MG63 (cell line): ENCODE results near the gene CFAP45. TPM values are rescaled to one million over a fixed set of nuclear protein-coding genes. Genes with fewer than 3 reads are reported as not detected.

Experiments used
- DNase-seq: peaks from one replicate; pipeline ENCODE4 v3.0.0-alpha.2; 2020
- H3K27me3 ChIP-seq: fragments of 250-450 bp; sonication (Bioruptor Pico); 2 replicates; pipeline ENCODE4 v1.5.1; 2020; ENCODE audit warnings: mild to moderate bottlenecking, moderate library complexity
- H3K36me3 ChIP-seq: fragments of 250-450 bp; sonication (Bioruptor Pico); 2 replicates; pipeline ENCODE4 v1.5.1; 2020; ENCODE audit warnings: mild to moderate bottlenecking, moderate library complexity
- H3K4me3 ChIP-seq: fragments of 250-450 bp; sonication (Bioruptor Pico); 2 replicates; pipeline ENCODE4 v1.5.1; 2020; ENCODE audit warnings: mild to moderate bottlenecking, moderate library complexity
- H3K9me3 ChIP-seq: fragments of 250-450 bp; sonication (Bioruptor Pico); 2 replicates; pipeline ENCODE4 v1.5.1; 2020; ENCODE audit warnings: mild to moderate bottlenecking, moderate library complexity
- total RNA-seq: library from RNA; depleted of rRNA; stranded (reverse); fragments of >200 nt; shearing (Covaris generic); gene quantifications from 2 replicates; pipeline ENCODE4 v1.2.3, GENCODE V29; 2014; ENCODE audit warnings: low replicate concordance; rRNA removed

Gene CFAP45, protein sequence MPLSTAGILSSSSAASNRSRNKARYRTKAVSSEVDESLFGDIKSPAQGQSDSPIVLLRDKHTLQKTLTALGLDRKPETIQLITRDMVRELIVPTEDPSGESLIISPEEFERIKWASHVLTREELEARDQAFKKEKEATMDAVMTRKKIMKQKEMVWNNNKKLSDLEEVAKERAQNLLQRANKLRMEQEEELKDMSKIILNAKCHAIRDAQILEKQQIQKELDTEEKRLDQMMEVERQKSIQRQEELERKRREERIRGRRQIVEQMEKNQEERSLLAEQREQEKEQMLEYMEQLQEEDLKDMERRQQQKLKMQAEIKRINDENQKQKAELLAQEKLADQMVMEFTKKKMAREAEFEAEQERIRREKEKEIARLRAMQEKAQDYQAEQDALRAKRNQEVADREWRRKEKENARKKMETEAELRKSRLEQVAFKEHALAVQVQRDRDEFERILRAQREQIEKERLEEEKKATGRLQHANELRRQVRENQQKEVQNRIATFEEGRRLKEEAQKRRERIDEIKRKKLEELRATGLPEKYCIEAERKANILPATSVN
- 0.10 and 0.39 TPM in 2 replicates for total RNA-seq

DNA sequence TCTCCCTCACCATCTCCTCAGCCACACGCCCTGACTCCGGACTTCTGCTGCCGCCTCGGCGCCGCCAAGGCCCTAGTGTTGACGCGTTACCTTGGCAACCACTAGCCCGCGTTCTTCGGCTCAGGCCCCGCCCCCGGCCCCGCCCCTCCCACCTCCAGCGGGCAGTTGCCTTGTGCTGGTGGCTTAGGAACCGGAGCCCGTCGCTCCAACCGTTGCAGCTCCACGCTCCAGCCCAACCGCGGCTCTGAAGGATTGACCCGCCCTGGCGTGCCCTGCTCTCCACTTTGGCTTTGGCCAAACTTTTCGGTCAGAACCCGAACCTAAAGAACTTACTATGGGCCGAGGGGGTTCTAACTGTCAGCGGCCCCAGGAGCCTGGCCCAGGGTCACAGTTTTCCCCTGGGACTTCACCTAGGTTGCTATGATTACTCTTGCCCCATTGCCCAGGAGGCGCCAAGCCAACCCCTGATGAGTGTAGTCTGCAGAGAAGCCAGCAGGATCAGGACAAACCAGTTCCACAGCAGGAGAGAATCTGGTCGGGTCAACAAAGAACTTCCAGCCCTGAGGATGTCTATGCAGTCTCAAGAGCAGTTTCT lies at the start of gene CFAP45:
Gene CFAP45 (minus strand): TSS at position 80 of the 595 bp plus-strand sequence. CDS start 67 bp downstream, at position 13.
- Histone ChIP-seq H3K27me3 (no peaks in the 10 kb centered on the region), H3K4me3 (no peak within 1 kb of the TSS), H3K36me3 (no peaks in the 10 kb centered on the region), H3K9me3 (peaks cover 6% of the 10 kb centered on the region)
- no peak for DNase-seq

- Histone ChIP-seq H3K27me3 (0 out of 2 replicates have a peak, but pooled peaks cover 7% of the 10 kb centered on the region), H3K9me3 (no peaks in the 10 kb centered on the region), H3K4me3 (no peak overlapping the region), H3K36me3 (no peaks in the 10 kb centered on the region)
- DNase-seq, result no peak
These were observed 49.2 kb upstream of the CFAP45 start for GRCh38 chr1:159949123-159949522.

- no peak for DNase-seq
- Histone ChIP-seq H3K36me3 (no peaks in the 10 kb centered on the region), H3K27me3 (0 out of 2 replicates have a peak, but pooled peaks cover 7% of the 10 kb centered on the region), H3K9me3 (no peaks in the 10 kb centered on the region), H3K4me3 (no peak overlapping the region)
These were observed 48.0 kb upstream of the CFAP45 start for GRCh38 chr1:159947942-159948341.

DNA sequence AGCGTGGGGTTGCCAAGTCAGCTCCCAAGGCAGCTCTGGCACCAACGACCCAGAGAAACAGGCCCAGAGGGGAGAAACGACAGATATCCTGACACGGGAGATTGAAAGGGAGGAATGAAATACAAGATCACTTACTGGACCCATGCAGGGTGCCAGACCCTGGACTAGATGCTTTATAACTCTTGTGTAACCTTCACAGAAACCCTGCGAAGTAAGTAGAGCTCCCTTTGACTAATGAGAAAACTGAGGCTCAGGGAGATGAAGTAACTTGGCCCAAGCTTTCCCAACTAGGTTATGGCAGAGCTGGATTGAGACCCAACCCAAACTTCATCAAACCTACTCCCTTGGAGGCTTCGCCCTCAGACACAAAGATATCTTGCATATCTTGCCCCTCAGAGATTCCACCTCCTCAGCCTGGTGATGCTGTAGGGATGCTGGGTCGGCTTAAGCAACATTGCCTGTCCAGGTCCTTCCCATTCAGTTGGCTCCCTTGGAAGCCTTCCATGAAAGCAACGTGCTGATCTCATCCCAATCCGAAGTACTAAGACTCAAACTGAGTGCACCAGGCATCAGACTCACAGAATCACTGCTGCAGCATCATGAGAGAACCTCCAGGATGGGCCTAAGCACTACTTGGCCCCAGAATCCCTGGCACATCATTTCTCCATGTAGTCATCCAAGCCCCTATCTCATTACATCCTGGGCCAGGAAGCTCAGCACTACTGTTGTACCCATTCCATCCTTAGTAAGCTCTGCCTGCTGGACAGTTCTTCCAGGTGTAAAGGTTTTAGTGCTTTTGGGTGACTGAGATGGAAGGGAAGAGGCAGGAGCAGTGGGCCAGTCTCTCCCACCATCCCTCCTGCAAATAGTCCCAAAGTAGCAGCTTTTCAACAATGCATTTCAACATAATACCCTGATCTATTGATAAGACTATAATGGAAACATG lies 46.5 kb upstream of the CFAP45 start:
- no peak for DNase-seq
- H3K9me3 ChIP-seq, result no peaks in the 10 kb centered on the region
- no peak overlapping the region for H3K4me3 ChIP-seq
- H3K27me3 ChIP-seq, result 0 out of 2 replicates have a peak, but pooled peaks cover 7% of the 10 kb centered on the region
- H3K36me3 ChIP-seq, result no peaks in the 10 kb centered on the region

DNA sequence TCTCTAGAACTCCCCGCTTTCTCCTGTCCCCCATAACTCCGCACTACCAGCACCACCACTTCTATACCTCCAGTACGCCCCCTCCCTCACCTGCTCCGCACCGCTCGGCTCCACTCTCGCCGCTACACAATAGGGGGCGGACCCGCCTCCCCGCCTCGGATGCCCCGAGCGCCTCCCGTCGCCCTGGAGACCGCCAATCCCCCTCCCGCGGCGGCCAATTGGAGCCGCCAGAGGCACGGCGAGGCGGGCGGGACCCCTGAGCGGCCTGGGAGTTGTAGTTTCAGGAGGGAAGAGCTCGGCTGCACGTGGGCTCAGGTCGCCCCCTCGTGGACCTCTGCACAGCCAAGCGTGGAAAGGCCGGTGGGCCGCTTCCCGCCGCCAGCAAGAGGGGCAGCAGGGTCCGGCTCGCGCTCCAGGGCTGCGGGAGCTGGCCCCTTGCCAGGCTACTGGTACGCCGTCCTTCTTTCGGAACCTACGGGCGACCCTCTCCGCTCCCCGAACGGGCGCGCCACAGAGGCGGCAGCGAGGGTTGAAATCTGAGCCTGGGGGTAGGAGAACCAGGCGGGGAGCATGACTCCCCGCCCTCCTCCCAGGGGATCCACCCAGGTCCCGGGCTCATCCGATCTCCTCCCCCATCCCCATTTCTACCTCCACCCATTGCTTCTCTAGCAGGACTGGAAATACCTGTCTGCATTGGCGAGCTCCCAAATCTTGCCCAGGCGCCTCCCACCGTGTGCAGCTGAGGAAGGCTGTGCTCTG lies 45.7 kb upstream of the CFAP45 start, which contains the start of gene IGSF9:
Gene IGSF9 (minus strand): TSS at position 131 of the 759 bp plus-strand sequence. CDS start 2,159 bp downstream, outside the sequence.
- no peaks in the 10 kb centered on the region for H3K36me3 ChIP-seq
- 0 out of 2 replicates have a peak, but pooled peaks cover 7% of the 10 kb centered on the region for H3K27me3 ChIP-seq
- no peak for DNase-seq
- H3K4me3 ChIP-seq, result no peak within 1 kb of the TSS
- no peaks in the 10 kb centered on the region for H3K9me3 ChIP-seq

DNA sequence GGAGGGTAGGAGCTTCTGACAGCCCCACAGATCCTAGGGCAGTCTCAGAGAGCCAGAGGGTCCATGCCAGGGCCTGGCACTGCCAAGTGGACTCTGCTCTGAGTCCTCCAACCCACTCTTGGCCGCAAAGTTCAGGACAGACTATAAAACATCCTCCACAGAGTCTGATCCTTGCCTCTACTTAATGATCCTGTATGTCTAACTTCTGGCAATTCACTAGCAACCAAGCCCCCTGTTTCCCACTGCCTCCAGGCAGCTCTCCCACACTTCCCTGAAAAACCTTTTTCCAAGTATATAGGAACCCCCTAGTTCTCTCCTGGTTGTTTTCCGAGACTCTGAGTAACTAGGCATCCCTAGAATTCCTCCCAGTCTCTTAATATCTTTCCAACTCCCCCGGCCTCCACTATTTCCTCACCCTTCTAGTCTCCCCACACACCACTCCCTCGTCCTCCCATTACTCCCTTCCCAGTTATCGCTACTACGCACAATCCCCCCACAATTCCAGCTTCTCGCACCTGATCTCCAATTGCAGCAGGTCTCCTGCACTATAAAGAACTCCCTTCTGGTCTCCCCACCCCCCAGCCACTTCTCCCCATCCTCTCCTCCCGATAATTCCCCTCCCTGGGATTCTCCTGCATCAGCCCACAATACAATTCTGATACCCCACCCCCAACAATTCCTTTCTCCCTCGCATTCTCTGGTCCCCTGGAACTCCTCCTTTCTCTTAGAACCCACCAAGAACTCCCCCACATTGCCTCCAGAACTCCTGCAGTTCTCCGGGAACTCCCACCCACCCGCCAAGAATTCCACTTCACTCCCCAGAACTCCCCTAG lies 44.9 kb upstream of the CFAP45 start:
- Histone ChIP-seq H3K27me3 (0 out of 2 replicates have a peak, but pooled peaks cover 7% of the 10 kb centered on the region), H3K9me3 (no peaks in the 10 kb centered on the region), H3K4me3 (no peak overlapping the region), H3K36me3 (no peaks in the 10 kb centered on the region)
- no peak for DNase-seq

DNA sequence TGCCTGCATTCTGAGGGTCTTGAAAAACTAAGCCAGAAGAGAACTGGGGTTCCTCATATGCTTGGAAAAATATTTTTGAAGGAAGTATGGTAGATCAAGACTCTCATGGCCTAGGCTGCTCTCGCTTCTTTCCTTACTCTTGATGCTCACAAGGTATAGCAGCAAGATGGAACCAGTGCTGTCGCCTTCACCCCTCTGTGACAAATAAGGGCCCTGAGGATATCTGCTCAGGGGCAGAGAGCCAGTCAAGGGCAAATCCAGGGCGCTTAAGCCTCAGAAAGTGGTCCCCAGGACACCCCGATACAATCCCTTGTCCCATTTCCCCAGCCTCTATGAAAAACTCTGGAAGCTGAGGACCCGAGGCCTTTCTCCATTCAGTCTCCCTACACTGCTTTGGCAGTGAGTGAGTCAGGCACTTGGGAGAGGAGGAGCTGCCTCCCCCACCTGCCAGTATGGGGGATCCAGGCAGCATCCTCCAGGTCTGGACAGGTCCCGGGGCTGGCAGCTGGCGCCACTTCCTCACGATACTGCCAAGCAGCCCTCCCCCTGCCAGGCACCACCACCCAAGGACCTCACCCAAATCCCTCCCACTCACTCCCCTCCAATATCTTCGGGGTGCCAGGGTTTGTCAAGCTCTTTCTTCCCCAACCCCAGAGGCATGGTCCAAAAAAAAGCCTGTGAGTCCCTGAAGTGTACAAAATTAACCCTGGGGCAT lies 44.1 kb upstream of the CFAP45 start:
- no peak overlapping the region for H3K4me3 ChIP-seq
- H3K36me3 ChIP-seq, result no peaks in the 10 kb centered on the region
- no peak for DNase-seq
- H3K27me3 ChIP-seq, result 0 out of 2 replicates have a peak, but pooled peaks cover 7% of the 10 kb centered on the region
- no peaks in the 10 kb centered on the region for H3K9me3 ChIP-seq

DNA sequence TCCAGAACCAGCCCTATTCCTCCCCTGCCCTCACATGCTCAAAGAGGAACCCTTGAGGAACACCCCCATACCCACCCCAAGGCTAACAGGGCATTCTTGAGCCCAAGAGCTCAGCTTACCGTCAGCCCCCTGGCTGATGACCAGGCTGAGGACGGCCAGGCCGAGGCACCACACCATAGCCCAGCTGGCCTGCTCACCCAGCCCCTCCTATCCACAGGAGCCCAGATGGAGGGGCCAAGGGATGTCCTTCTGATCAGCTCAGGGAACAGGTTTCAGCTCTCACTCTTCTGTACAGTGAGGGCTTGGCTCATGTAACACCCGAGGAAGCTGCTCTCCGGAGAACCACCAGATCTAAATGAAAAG lies 43.3 kb upstream of the CFAP45 start:
- DNase-seq, result no peak
- H3K9me3 ChIP-seq, result no peaks in the 10 kb centered on the region
- H3K36me3 ChIP-seq, result no peaks in the 10 kb centered on the region
- no peak overlapping the region for H3K4me3 ChIP-seq
- H3K27me3 ChIP-seq, result 0 out of 2 replicates have a peak, but pooled peaks cover 7% of the 10 kb centered on the region

DNA sequence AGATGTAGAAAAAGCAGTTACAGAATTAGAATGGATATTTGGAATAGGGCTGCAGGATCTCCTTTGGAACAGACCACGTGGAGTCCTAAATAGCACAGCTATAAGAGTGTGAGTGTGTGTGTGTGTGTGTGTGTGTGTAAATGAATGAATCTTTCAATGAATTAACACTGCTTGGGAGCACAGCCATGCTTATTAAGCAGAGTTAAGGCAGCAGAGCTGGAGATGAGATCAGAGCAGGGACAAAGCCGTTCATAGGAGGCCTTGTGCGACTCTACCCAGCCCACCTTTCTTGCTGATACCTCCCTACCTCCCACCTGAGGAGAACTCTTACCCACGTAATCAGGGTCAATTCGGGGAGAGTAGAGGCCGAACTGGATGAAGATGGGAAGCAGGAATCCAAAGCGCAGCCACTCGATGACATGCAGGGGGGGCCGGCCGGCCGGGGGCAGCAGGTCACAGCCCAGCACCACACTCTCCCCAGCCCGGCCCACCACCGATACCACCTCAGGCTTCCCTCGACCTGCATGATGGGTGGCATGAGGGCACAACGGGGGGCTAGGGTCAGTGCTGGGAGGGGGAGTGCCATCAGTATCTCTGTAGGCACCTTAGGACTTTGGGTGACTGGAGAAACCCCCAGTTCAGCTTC lies 42.8 kb upstream of the CFAP45 start:
- H3K36me3 ChIP-seq, result no peaks in the 10 kb centered on the region
- no peaks in the 10 kb centered on the region for H3K9me3 ChIP-seq
- no peak overlapping the region for H3K4me3 ChIP-seq
- DNase-seq, result no peak
- H3K27me3 ChIP-seq, result 0 out of 2 replicates have a peak, but pooled peaks cover 7% of the 10 kb centered on the region

GRCh38 chr1:159941591-159942560 lies 41.9 kb upstream of the CFAP45 start:
- no peak for DNase-seq
- no peaks in the 10 kb centered on the region for H3K36me3 ChIP-seq
- no peak overlapping the region for H3K4me3 ChIP-seq
- H3K9me3 ChIP-seq, result no peaks in the 10 kb centered on the region
- 0 out of 2 replicates have a peak, but pooled peaks cover 7% of the 10 kb centered on the region for H3K27me3 ChIP-seq

DNA sequence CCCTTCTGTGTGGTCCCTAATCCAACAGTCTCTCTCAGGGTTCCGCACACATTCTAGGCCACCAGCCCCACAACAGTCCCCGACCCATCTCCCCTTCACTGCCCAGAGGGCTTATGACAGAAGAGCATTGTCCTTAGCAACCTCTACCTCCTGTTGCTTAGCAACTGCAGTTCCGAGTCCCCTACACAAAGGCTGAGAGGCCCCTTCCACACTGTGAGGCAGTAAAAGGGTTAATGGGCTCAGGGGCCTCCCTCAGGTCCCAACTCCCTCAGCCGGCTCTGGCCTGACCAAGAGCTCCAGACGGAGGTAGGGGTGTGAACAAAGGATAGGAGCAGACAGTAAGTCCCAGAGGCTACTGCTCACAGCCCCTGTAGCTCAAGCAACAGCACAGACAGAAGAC lies 41.2 kb upstream of the CFAP45 start:
- no peaks in the 10 kb centered on the region for H3K9me3 ChIP-seq
- H3K27me3 ChIP-seq, result 0 out of 2 replicates have a peak, but pooled peaks cover 7% of the 10 kb centered on the region
- H3K4me3 ChIP-seq, result no peak overlapping the region
- no peaks in the 10 kb centered on the region for H3K36me3 ChIP-seq
- no peak for DNase-seq

- Histone ChIP-seq H3K36me3 (no peaks in the 10 kb centered on the region), H3K4me3 (no peak overlapping the region), H3K27me3 (no peaks in the 10 kb centered on the region), H3K9me3 (no peaks in the 10 kb centered on the region)
- DNase-seq, result no peak
These were observed 40.1 kb upstream of the CFAP45 start for GRCh38 chr1:159940006-159940620.

GRCh38 chr1:159939678-159940002 lies 39.7 kb upstream of the CFAP45 start:
- no peaks in the 10 kb centered on the region for H3K27me3 ChIP-seq
- DNase-seq, result no peak

More at GRCh38 chr1:159939678-159940002, 39.7 kb upstream of the CFAP45 start:
- no peaks in the 10 kb centered on the region for H3K36me3 ChIP-seq
- H3K9me3 ChIP-seq, result no peaks in the 10 kb centered on the region
- no peak overlapping the region for H3K4me3 ChIP-seq
